Naive thymus-derived CD8-positive, alpha-beta T cell (primary cell): Measurements from ENCODE around the gene MARCHF10. TPM values are rescaled to one million over a fixed set of nuclear protein-coding genes. Genes with fewer than 3 reads are reported as not detected.
A peak's percentile ranks its signal among the peaks of the same experiment; 100 is the strongest.
"Not testable (repeated sequence)": the region's sequence is repeated elsewhere in the genome, so short reads cannot be mapped to it uniquely, and the experiment has no call there.

Source experiments
- ATAC-seq, 2 donors: fragments of 150-1000 bp; cut with Tn5 transposase in 1 of 2; sonication (Bioruptor Pico), chemical (Tn5 transposase) in 1 of 2; 1 replicate in 1 of 2; 2 replicates in 1 of 2; pipeline ENCODE4 v1.10.0; 2021; ENCODE audit warnings: mild to moderate bottlenecking in 2 of 2, moderate library complexity in 2 of 2
- POLR2A ChIA-PET: fragments of 350-600 bp; sonication (Branson Sonifier 250); formaldehyde crosslinking; loops from one replicate; lab custom pipeline; 2021; ENCODE audit warnings: antibody characterized with exemption; lab: Charles Lee
- DNase-seq, 10 donors: peaks; one replicate each; pipeline versions ENCODE4 v3.0.0 to v3.0.0-alpha.2; 2020 to 2022
- H3K27ac Mint-ChIP-seq, 10 donors: one replicate each; pipeline ENCODE4 v1.8.0; 2020 to 2022; ENCODE audit warnings: mild to moderate bottlenecking in 10 of 10, mixed read lengths in 10 of 10, moderate library complexity in 4 of 10, inconsistent platforms in 1 of 10
- H3K27me3 Mint-ChIP-seq, 5 donors: one replicate each; pipeline ENCODE4 v1.8.0; 2021 to 2022; ENCODE audit warnings: mixed read lengths in 5 of 5
- H3K36me3 Mint-ChIP-seq, 3 donors: one replicate each; pipeline ENCODE4 v1.8.0; 2020 to 2022; ENCODE audit warnings: mixed read lengths in 3 of 3, mild to moderate bottlenecking in 2 of 3, inconsistent platforms in 1 of 3
- H3K4me1 Mint-ChIP-seq, 4 donors: one replicate each; pipeline ENCODE4 v1.8.0; 2021 to 2022; ENCODE audit warnings: mixed read lengths in 4 of 4
- H3K4me3 Mint-ChIP-seq, 10 donors: one replicate each; pipeline ENCODE4 v1.8.0; 2020 to 2022; ENCODE audit warnings: mild to moderate bottlenecking in 10 of 10, mixed read lengths in 10 of 10, moderate library complexity in 6 of 10, inconsistent platforms in 1 of 10
- H3K9me3 Mint-ChIP-seq, 9 donors: one replicate each; pipeline ENCODE4 v1.8.0; 2020 to 2022; ENCODE audit warnings: mixed read lengths in 9 of 9, mild to moderate bottlenecking in 3 of 9, inconsistent platforms in 1 of 9, moderate library complexity in 1 of 9
- polyA plus RNA-seq, 3 donors: library from polyadenylated mRNA; unstranded; fragments of 300-500 nt; fragmentation: Illumina TruSeq; gene quantifications; one replicate each; pipeline ENCODE4 v1.2.3, GENCODE V29; 2021
- total RNA-seq, 8 experiments: library from RNA in 2 of 8; stranded (reverse) in 2 of 8; gene quantifications; one replicate each; pipeline ENCODE4 v1.2.3 and lab custom pipeline; 2021 to 2026

MARCHF10 gene
- total and polyA plus RNA-seq, 5 experiments from 2014 or later: 0.42 to 1.7 (median 0.69) TPM

DNA sequence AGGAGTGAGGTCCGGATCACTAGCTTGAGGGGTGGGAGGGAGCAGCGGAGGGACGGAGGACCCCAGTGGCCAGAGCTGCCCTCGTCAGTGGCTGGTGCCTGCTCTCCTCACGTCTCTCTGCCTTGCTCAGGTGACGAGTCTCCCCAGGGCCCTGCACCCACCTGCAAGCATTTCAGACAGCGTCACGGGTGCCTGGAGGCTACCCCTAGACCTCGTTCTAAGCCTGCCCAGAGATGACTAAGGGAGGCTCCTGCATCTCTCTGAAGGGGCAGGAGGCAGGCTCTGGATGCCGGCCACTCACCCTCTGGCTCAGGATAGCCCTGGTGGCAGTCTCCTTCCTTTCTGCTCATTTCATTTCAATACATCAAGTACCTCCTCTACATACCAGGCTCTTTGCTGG, 111.9 kb downstream of the MARCHF10 start:
- Mint-ChIP-seq H3K4me3 (no peak overlapping the region), H3K9me3 (peaks cover 0 to 1% (median 0%) of the 10 kb centered on the region in 9 donors), H3K27me3 (peaks cover 0 to 6% (median 5%) of the 10 kb centered on the region in 5 donors), H3K27ac (no peak overlapping the region), H3K4me1 (no peaks in the 10 kb centered on the region), H3K36me3 (no peaks in the 10 kb centered on the region)
- ATAC-seq (no peak), DNase-seq (peak in 1 of 10 donors; percentile 31)
- POLR2A ChIA-PET: no interaction called here

DNA sequence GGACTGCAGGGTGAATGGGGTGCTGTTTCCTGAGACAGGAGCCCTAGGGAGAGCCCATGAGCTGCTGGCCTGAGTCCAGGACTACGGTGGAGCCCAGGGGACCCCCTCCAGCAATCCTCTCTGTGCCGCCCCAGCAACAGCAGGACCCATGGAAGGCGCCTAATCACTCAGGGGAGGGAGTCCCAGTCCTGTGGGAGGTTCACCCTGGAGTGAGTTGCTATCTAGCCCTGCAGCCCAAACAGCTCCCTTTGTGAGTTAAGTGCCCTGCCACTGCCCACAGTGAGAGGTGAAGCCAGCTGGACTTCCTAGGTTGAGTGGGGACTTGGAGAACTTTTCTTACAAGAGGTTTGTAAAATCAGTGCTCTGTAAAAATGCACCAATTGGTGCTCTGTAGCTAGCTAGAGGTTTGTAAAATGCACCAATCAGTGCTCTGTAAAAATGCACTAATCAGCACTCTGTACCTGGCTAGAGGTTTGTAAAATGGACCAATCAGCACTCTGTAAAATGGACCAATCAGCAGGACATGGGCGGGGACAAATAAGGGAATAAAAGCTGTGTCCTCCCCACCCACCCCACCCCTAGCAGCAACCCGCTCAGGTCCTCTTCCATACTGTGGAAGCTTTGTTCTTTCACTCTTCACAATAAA, 112.9 kb downstream of the MARCHF10 start:
- H3K27ac Mint-ChIP-seq, POLR2A ChIA-PET, H3K9me3 Mint-ChIP-seq, ATAC-seq, H3K36me3 Mint-ChIP-seq, H3K4me3 Mint-ChIP-seq, H3K27me3 Mint-ChIP-seq, H3K4me1 Mint-ChIP-seq: not testable (repeated sequence)
- peak in 1 of 10 donors; percentile 19 for DNase-seq

DNA sequence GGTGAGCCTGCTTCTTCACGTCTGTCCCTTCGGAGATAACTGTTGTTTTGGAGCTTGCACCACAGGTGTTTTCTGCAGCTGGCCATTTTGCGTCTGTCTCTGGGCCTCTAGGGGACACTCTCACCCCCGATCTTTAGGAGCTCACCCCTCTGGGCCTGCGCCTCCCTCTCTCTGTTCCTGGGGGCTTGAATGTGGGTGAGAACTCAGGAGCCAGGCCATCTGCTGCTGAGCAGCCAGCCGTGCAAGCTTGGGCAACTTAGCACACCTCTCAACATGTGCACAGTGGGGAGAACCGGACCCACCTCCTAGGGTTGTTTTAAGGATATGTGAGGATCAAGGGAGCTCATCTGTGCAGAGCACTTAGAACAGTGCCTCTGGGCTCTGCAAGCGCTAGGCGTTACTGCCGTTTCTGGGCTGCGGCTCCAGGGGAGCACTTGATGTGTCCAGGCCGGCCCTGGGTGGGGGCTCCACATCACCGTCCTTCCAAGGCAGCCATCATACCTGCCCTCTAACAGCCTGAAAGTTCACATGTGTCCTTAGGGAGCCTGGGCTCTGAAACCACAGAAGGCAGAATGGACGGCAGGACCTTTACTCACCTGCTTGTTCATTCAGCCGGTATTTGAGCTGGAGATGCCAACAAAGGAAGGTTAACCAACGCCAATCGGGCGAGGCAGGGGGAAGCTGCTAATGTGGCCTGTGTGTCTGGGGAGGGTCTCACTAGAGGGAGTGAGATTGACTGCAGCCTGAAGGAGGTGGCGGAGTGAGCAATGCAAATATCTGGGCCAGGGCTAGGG, 114.3 kb downstream of the MARCHF10 start:
- H3K27me3 Mint-ChIP-seq: peaks cover 0 to 4% (median 1%) of the 10 kb centered on the region in 5 donors
- POLR2A ChIA-PET: no interaction called here
- H3K4me3 Mint-ChIP-seq: no peak overlapping the region
- DNase-seq (no peak), ATAC-seq (no peak)
- peak overlapping the region in 3 of 10 donors; percentile 36 to 59 (median 50) for H3K27ac Mint-ChIP-seq
- no peaks in the 10 kb centered on the region for H3K4me1 Mint-ChIP-seq
- no peaks in the 10 kb centered on the region for H3K36me3 Mint-ChIP-seq
- H3K9me3 Mint-ChIP-seq: peaks cover 0 to 1% (median 0%) of the 10 kb centered on the region in 9 donors

DNA sequence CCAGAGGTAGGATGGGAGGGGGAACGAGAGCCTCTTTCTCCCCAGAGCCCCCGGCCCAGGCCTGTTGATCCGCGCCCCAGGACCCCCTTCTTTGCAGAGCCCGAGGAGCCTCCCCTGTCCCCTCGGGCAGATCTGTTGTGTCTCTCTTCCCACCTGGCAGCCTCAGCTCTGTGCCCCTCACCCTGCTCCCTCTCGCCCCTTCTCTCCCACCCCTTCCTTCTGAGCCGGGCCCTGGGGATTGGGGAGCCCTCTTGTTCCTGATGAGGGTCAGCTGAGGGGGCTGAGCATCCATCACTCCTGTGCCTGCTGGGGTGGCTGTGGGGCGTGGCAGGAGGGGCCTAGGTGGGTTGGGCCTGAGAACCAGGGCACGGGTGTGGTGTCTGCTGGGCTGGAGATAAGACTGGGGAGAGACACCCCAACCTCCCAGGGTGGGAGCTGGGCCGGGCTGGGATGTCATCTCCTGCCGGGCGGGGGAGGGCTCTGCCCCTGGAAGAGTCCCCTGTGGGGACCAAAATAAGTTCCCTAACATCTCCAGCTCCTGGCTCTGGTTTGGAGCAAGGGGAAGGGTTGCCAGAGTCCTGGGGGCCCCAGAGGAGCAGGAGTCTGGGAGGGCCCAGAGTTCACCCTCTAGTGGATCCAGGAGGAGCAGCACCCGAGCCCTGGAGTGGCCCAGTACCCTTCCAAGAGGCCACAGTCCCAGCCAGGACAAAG, 115.2 kb downstream of the MARCHF10 start:
- ATAC-seq (no peak), DNase-seq (no peak)
- peak overlapping the region in 1 of 10 donors; percentile 40 for H3K27ac Mint-ChIP-seq
- H3K9me3 Mint-ChIP-seq: peaks cover 0 to 1% (median 0%) of the 10 kb centered on the region in 9 donors
- H3K4me1 Mint-ChIP-seq: no peaks in the 10 kb centered on the region
- POLR2A ChIA-PET: no interaction called here
- H3K27me3 Mint-ChIP-seq: peaks cover 0 to 4% (median 1%) of the 10 kb centered on the region in 5 donors
- H3K4me3 Mint-ChIP-seq: no peak overlapping the region
- no peaks in the 10 kb centered on the region for H3K36me3 Mint-ChIP-seq

DNA sequence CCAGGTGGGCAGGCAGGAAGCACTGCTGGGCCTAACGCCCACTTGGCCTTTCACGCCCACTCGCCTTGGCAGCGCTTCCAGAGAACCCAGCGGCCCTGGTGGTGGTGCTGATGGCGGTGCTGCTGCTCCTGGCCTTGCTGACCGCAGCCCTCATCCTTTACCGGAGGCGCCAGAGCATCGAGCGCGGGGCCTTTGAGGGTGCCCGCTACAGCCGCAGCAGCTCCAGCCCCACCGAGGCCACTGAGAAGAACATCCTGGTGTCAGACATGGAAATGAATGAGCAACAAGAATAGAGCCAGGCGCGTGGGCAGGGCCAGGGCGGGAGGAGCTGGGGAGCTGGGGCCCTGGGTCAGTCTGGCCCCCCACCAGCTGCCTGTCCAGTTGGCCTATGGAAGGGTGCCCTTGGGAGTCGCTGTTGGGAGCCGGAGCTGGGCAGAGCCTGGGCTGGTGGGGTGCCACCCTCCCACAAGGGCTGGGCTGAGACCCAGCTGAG, 115.9 kb downstream of the MARCHF10 start:
- POLR2A ChIA-PET: no interaction called here
- peaks cover 0 to 1% (median 0%) of the 10 kb centered on the region in 9 donors for H3K9me3 Mint-ChIP-seq
- no peak overlapping the region for H3K4me3 Mint-ChIP-seq
- H3K4me1 Mint-ChIP-seq: no peaks in the 10 kb centered on the region
- H3K27me3 Mint-ChIP-seq: peaks cover 0 to 5% (median 1%) of the 10 kb centered on the region in 5 donors
- DNase-seq (no peak), ATAC-seq (no peak)
- H3K27ac Mint-ChIP-seq: no peak overlapping the region
- H3K36me3 Mint-ChIP-seq: no peaks in the 10 kb centered on the region

DNA sequence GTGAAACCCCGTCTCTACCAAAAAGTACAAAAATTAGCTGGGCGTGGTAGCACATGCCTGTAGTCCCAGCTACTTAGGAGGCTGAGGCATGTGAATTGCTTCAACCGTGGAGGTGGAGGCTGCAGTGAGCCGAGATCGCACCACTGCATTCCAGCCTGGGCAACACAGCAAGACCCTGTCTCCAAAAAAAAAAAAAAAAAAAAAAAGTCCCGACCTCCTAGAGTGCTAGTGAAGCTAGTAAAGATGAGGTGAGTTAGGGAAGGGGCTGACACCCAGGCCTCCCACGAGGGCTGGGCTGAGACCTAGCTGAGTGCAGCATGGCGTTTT, 116.6 kb downstream of the MARCHF10 start:
- ATAC-seq, H3K27ac Mint-ChIP-seq, H3K27me3 Mint-ChIP-seq, POLR2A ChIA-PET, H3K4me1 Mint-ChIP-seq, H3K9me3 Mint-ChIP-seq, DNase-seq, H3K4me3 Mint-ChIP-seq, H3K36me3 Mint-ChIP-seq: not testable (repeated sequence)

DNA sequence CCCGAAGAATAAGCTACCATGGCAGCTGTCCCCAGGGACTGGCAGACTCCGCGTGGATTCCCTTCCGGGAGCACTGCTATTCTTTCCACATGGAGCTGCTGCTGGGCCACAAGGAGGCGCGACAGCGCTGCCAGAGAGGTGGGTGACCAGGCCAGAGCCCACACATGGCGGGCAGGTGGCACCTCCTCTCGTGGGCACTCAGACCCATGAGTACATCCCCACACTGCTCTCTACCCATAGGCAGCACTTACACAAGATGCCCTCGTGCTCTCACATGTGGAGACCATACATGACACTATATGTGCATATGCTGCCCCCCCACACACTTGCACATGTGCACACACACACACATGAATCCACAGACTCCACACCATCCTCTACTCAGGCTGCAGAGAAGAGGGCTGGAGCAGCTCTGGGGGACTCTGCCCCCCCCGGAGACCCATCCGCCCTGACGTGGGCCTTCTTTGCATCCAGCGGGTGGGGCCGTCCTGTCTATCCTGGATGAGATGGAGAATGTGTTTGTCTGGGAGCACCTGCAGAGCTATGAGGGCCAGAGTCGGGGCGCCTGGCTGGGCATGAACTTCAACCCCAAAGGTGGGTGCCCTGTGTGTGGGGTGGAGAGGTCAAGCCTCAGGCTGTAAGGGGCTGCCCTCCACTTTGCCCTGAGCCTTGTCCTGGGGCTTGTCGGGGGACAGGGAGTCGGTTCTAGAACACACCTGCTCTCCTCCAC, 117.8 kb downstream of the MARCHF10 start:
- no peak for DNase-seq
- ATAC-seq: no peak
- POLR2A ChIA-PET: no interaction called here
- H3K9me3 Mint-ChIP-seq: no peaks in the 10 kb centered on the region
- no peaks in the 10 kb centered on the region for H3K36me3 Mint-ChIP-seq
- no peak overlapping the region for H3K27ac Mint-ChIP-seq
- no peak overlapping the region for H3K4me3 Mint-ChIP-seq
- H3K4me1 Mint-ChIP-seq: no peaks in the 10 kb centered on the region
- H3K27me3 Mint-ChIP-seq: peaks cover 0 to 3% (median 1%) of the 10 kb centered on the region in 5 donors

DNA sequence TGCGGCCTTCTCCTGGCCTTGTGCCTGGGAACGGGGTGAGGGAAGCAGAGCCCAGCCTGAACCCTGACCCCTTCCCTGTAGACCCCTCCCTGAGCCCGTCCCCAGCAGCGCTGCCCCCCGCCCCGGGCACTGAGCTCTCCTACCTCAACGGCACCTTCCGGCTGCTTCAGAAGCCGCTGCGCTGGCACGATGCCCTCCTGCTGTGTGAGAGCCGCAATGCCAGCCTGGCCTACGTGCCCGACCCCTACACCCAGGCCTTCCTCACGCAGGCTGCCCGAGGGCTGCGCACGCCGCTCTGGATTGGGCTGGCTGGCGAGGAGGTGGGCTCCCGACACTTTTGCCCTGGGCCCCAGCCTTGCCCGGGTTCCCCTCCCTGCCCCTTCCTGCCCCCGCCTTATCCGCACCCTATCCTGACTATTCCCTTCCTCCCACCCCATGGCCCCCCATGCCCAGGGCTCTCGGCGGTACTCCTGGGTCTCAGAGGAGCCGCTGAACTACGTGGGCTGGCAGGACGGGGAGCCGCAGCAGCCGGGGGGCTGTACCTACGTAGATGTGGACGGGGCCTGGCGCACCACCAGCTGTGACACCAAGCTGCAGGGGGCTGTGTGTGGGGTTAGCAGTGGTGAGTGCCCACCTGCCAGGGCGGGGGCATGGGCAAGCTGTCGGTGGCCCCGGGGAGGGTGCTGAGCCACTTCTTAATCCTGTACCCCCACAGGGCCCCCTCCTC, 118.5 kb downstream of the MARCHF10 start:
- Mint-ChIP-seq H3K36me3 (no peaks in the 10 kb centered on the region), H3K4me3 (no peak overlapping the region), H3K9me3 (no peaks in the 10 kb centered on the region), H3K27ac (no peak overlapping the region), H3K27me3 (peaks cover 0 to 2% (median 1%) of the 10 kb centered on the region in 5 donors), H3K4me1 (no peaks in the 10 kb centered on the region)
- no peak for ATAC-seq
- DNase-seq: no peak
- POLR2A ChIA-PET: interaction anchor here (0.6 kb wide), 1 partner anchor 131 kb away, joined by 3 read pairs; no protein-coding TSS in a partner anchor

DNA sequence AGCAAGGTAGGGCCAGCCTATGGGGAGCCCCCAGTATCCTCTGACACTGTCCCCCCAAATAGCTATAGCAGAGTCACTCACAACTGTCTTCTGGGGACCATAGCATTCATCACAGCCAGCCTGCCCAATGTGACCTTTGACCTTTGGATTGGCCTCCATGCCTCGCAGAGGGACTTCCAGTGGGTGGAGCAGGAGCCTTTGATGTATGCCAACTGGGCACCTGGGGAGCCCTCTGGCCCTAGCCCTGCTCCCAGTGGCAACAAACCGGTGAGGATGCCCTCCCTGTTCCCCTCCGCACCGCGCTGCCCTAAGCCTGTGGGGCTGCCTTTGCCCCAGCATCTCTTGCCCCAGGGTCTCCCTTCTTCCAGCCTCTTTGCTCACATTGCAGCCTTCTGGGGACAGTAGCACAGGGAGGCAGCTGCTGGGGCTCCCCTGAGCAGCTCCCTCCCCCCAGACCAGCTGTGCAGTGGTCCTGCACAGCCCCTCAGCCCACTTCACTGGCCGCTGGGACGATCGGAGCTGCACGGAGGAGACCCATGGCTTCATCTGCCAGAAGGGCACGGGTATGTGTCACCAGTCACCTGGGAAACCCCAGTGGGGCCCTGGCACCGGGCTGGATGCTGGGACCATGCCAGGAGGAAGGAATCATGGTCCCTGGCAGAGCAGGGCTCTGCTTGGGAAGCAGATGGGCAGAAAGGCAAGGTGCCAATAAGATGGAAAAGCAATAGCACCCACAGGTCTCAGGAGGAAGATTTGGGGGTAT, 119.5 kb downstream of the MARCHF10 start:
- POLR2A ChIA-PET: interaction anchor here (0.6 kb wide), 1 partner anchor 132 kb away, joined by 3 read pairs; no protein-coding TSS in a partner anchor
- no peak overlapping the region for H3K4me3 Mint-ChIP-seq
- H3K9me3 Mint-ChIP-seq: no peaks in the 10 kb centered on the region
- no peak for ATAC-seq
- DNase-seq: no peak
- no peak overlapping the region for H3K27ac Mint-ChIP-seq
- H3K36me3 Mint-ChIP-seq: no peaks in the 10 kb centered on the region
- no peaks in the 10 kb centered on the region for H3K4me1 Mint-ChIP-seq
- H3K27me3 Mint-ChIP-seq: peaks cover 0 to 1% (median 0%) of the 10 kb centered on the region in 5 donors

DNA sequence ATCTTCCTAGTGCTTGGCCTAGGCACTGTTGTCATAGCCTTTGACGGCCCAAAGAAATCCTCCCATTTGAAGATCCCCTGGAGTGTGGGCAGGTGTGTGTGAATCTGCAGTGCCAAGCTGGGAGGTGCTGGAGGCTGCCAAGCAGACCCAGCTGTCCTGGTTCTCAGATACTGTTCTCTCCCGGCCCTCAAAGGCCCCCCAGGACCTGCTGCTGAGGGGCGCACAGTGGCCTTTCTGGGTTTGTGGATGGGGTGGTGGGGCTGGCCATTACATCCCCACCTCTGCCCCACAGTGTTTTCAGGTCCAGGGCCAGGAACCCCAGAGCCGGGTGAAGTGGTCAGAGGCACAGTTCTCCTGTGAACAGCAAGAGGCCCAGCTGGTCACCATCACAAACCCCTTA, 120.1 kb downstream of the MARCHF10 start:
- H3K27ac Mint-ChIP-seq: peak overlapping the region in 1 of 10 donors; percentile 47
- no peak for ATAC-seq

DNA sequence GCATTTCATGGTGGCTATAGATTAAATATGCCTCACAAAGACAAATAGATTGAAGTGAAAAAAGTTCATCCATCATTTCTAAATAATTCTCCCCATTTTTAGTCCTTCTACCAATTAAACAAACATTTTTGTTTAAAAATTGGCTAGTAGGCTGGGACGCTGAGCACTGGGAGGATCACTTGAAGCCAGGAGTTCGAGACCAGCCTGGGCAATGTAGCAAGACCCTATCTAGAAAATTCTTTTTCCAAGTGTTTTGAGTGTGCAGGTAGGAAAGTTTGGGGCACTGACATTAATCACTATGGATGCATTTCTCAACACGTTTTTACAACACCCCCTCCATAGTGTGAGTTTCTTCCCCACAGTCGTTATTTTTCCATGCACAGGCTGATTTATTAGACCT, 123.9 kb downstream of the MARCHF10 start:
- DNase-seq: no peak
- POLR2A ChIA-PET: no interaction called here
- Mint-ChIP-seq H3K27me3 (peaks cover 0 to 1% (median 0%) of the 10 kb centered on the region in 5 donors), H3K4me1 (no peaks in the 10 kb centered on the region), H3K4me3 (no peak overlapping the region), H3K36me3 (no peaks in the 10 kb centered on the region), H3K27ac (no peak overlapping the region), H3K9me3 (no peaks in the 10 kb centered on the region)
- no peak for ATAC-seq

More for the DNA sequence above, 120.1 kb downstream of the MARCHF10 start:
- POLR2A ChIA-PET: no interaction called here
- Mint-ChIP-seq H3K4me3 (no peak overlapping the region), H3K27me3 (peaks cover 0 to 1% (median 0%) of the 10 kb centered on the region in 5 donors), H3K9me3 (no peaks in the 10 kb centered on the region), H3K4me1 (no peaks in the 10 kb centered on the region), H3K36me3 (no peaks in the 10 kb centered on the region)
- no peak for DNase-seq
